Thyroid gland (tissue), 4 donors: ENCODE results near the gene NDEL1. TPM values are rescaled to one million over a fixed set of nuclear protein-coding genes. Genes with fewer than 3 reads are reported as not detected.

Source experiments
- DNase-seq, 2 donors: peaks; one replicate each; pipeline ENCODE4 v3.0.0-alpha.2; 2019
- H3K27ac ChIP-seq, 3 donors: fragments of 200-600 bp; sonication (generic); 1 replicate in 2 of 3; 2 replicates in 1 of 3; pipeline ENCODE4 v1.5.1; 2016 to 2019; ENCODE audit warnings: mild to moderate bottlenecking in 1 of 3, moderate library complexity in 1 of 3
- H3K27me3 ChIP-seq: fragments of 200-600 bp; sonication (generic); one replicate; pipeline ENCODE4 v1.5.1; 2019
- H3K36me3 ChIP-seq, 2 donors: fragments of 200-600 bp; sonication (generic); one replicate each; pipeline ENCODE4 v1.5.1; 2016 to 2019
- H3K4me1 ChIP-seq, 2 donors: fragments of 200-600 bp; sonication (generic); one replicate each; pipeline ENCODE4 v1.5.1; 2017 to 2019
- H3K4me3 ChIP-seq, 3 donors: fragments of 200-600 bp; sonication (generic); replicated peaks in 1 of 3; 1 replicate in 2 of 3; 2 replicates in 1 of 3; pipeline ENCODE4 v1.5.1; 2016; ENCODE audit warnings: mild to moderate bottlenecking in 1 of 3
- H3K9me3 ChIP-seq: fragments of 200-600 bp; sonication (generic); one replicate; pipeline ENCODE4 v1.5.1; 2017
- CTCF ChIP-seq, 6 experiments: fragments of 200-600 bp in 3 of 6; fragments of 450-650 bp in 3 of 6; sonication (generic) in 3 of 6; IDR thresholded peaks; one replicate each; pipeline ENCODE4 v1.5.1; 2016 to 2019; ENCODE audit warnings: antibody characterized with exemption in 6 of 6, mild to moderate bottlenecking in 2 of 6, inconsistent platforms in 1 of 6, moderate library complexity in 1 of 6
- POLR2A ChIP-seq, 2 donors: fragments of 450-650 bp; IDR thresholded peaks; one replicate each; pipeline ENCODE4 v1.6.1; 2017; ENCODE audit warnings: antibody characterized with exemption in 2 of 2, mild to moderate bottlenecking in 2 of 2, moderate library complexity in 1 of 2
- WGBS, 2 donors: methylation state at CpG; one replicate each; pipeline ENCODE4 v1.1.5; 2017; 5-methylcytosine and 5-hydroxymethylcytosine counted together
- intact Hi-C: fragments of 100-400 bp; cut with DNase I; formaldehyde crosslinking; loops from one replicate; pipeline ENCODE4 v1.15.1; 2023
- total RNA-seq, 4 donors: library from RNA; depleted of rRNA; stranded (reverse); fragments of >200 nt; gene quantifications; one replicate each; pipeline ENCODE4 v1.2.3, GENCODE V29; 2016

The NDEL1 gene
- total RNA-seq, 4 donors from 2014 or later = 56.0 to 77.7 (median 59.5) TPM

GRCh38 chr17:8477715-8478441 is 42.2 kb downstream of the NDEL1 start:
- Histone ChIP-seq H3K36me3 (peaks cover 37 to 40% of the 10 kb centered on the region in 2 donors), H3K27ac (no peak overlapping the region), H3K27me3 (no peaks in the 10 kb centered on the region), H3K4me1 (peaks cover 0 to 3% of the 10 kb centered on the region in 2 donors), H3K4me3 (no peak overlapping the region), H3K9me3 (no peaks in the 10 kb centered on the region)
- no peak for TF ChIP-seq CTCF (IDR thresholded peaks at IDR 0.05)
- TF ChIP-seq POLR2A (IDR thresholded peaks at IDR 0.05) = no peak
- no peak for DNase-seq
- WGBS, 2 donors = 92 to 96% methylated on average over 22 of the region's 22 CpGs
- intact Hi-C loops = no loop called here

- Histone ChIP-seq H3K27me3 (no peaks in the 10 kb centered on the region), H3K9me3 (no peaks in the 10 kb centered on the region), H3K36me3 (peaks cover 28 to 40% of the 10 kb centered on the region in 2 donors), H3K4me3 (no peak overlapping the region), H3K27ac (no peak overlapping the region), H3K4me1 (peaks cover 0 to 3% of the 10 kb centered on the region in 2 donors)
- TF ChIP-seq POLR2A (IDR thresholded peaks at IDR 0.05) (no peak), CTCF (IDR thresholded peaks at IDR 0.05) (no peak)
- DNase-seq = no peak
- WGBS, 2 donors = 79 to 80% methylated on average over 11 of the region's 11 CpGs
- intact Hi-C loops = no loop called here
These were observed 43.8 kb downstream of the NDEL1 start for GRCh38 chr17:8479431-8479947.

- intact Hi-C loops = no loop called here
- 88 to 93% methylated on average over 32 to 33 of the region's 33 CpGs for WGBS, 2 donors
- no peak for DNase-seq
- Histone ChIP-seq H3K36me3 (peaks cover 20 to 33% of the 10 kb centered on the region in 2 donors), H3K27ac (no peak overlapping the region), H3K9me3 (no peaks in the 10 kb centered on the region), H3K27me3 (no peaks in the 10 kb centered on the region), H3K4me1 (peaks cover 0 to 3% of the 10 kb centered on the region in 2 donors), H3K4me3 (no peak overlapping the region)
- no peak for TF ChIP-seq CTCF (IDR thresholded peaks at IDR 0.05)
- TF ChIP-seq POLR2A (IDR thresholded peaks at IDR 0.05) = no peak
These were observed 44.6 kb downstream of the NDEL1 start for GRCh38 chr17:8480011-8480976.

- intact Hi-C loops = no loop called here
- WGBS, 2 donors = 95 to 97% methylated on average over 13 to 21 of the region's 22 CpGs
- Histone ChIP-seq H3K4me3 (no peak overlapping the region), H3K9me3 (no peaks in the 10 kb centered on the region), H3K27ac (no peak overlapping the region), H3K27me3 (no peaks in the 10 kb centered on the region), H3K36me3 (peaks cover 17 to 25% of the 10 kb centered on the region in 2 donors), H3K4me1 (peaks cover 0 to 3% of the 10 kb centered on the region in 2 donors)
- DNase-seq = no peak
- TF ChIP-seq CTCF (IDR thresholded peaks at IDR 0.05) = no peak
- no peak for TF ChIP-seq POLR2A (IDR thresholded peaks at IDR 0.05)
These were observed 45.4 kb downstream of the NDEL1 start for GRCh38 chr17:8481089-8481488.
